HG03575 (cell line): ENCODE data around the gene ADGRB2.

ENCODE experiments used
- ATAC-seq: cut with Tn5 transposase; IDR thresholded peaks from one replicate; pipeline ENCODE4 v1.9.1; 2021; ENCODE audit not compliant: unreplicated experiment, insufficient number of reproducible peaks, low FRiP score; ENCODE audit errors: extremely low read depth

ADGRB2 gene

GRCh38 chr1:31754397-31754796 lies 9.7 kb downstream of the ADGRB2 start:
- no peak for ATAC-seq

GRCh38 chr1:31753707-31754349 lies 10.3 kb downstream of the ADGRB2 start:
- no peak for ATAC-seq

- no peak for ATAC-seq
Observed at GRCh38 chr1:31752952-31753475, 11.1 kb downstream of the ADGRB2 start.

- no peak for ATAC-seq
Observed at GRCh38 chr1:31752258-31752657, 11.9 kb downstream of the ADGRB2 start.

- ATAC-seq = no peak
Observed at GRCh38 chr1:31751822-31752241, 12.3 kb downstream of the ADGRB2 start.

- no peak for ATAC-seq
Observed at GRCh38 chr1:31750858-31751510, 13.2 kb downstream of the ADGRB2 start.

GRCh38 chr1:31749785-31750735 lies 14.1 kb downstream of the ADGRB2 start:
- ATAC-seq = no peak

GRCh38 chr1:31748365-31748764 lies 15.8 kb downstream of the ADGRB2 start:
- no peak for ATAC-seq

- ATAC-seq = no peak
Observed at GRCh38 chr1:31747304-31747703, 16.8 kb downstream of the ADGRB2 start.

- ATAC-seq = no peak
Observed at GRCh38 chr1:31746687-31747086, 17.5 kb downstream of the ADGRB2 start.

GRCh38 chr1:31745946-31746670 lies 18.0 kb downstream of the ADGRB2 start:
- ATAC-seq = no peak

GRCh38 chr1:31745096-31745945 lies 18.8 kb downstream of the ADGRB2 start:
- no peak for ATAC-seq

GRCh38 chr1:31744165-31744888 lies 19.8 kb downstream of the ADGRB2 start:
- no peak for ATAC-seq

- no peak for ATAC-seq
Observed at GRCh38 chr1:31742462-31743212, 21.5 kb downstream of the ADGRB2 start.

- ATAC-seq = no peak
Observed at GRCh38 chr1:31739346-31739745, 24.8 kb downstream of the ADGRB2 start.

- ATAC-seq = no peak
Observed at GRCh38 chr1:31736675-31737074, 27.5 kb downstream of the ADGRB2 start.

- no peak for ATAC-seq
Observed at GRCh38 chr1:31735571-31735970, 28.6 kb downstream of the ADGRB2 start.
